Measurements from ENCODE around the gene APP. TPM values are rescaled to one million over a fixed set of nuclear protein-coding genes. Genes with fewer than 3 reads are reported as not detected.

The APP gene
- total RNA-seq, 1 experiment from 2014 or later = 472 TPM

DNA sequence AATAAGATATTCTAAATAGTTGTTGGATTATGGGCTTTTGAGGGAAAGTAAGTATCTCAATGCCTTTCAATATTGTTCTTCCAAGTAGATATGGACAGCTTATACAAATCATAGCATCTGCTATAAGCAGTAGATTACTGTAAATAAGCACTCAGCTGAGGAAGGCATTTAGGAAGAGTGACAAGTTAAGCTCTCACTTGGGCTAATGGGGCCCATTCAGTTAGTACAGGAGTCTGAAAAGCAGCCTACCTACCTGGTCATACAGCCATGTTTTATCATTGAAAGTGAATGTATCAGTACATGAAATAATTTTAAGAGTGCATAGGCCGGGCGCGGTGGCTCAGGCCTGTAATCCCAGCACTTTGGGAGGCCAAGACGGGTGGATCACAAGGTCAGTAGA is 73.1 kb downstream of the APP start:
- peaks cover 10% of the 10 kb centered on the region for H3K36me3 Mint-ChIP-seq (ENCODE audit: insufficient read depth, unreplicated experiment)
- no peaks in the 10 kb centered on the region for H3K9me3 Mint-ChIP-seq (ENCODE audit: unreplicated experiment)
- intact Hi-C loops (cut with micrococcal nuclease) = no loop called here
- no peak overlapping the region for H3K27ac Mint-ChIP-seq (ENCODE audit: low read depth, unreplicated experiment)
- no peak overlapping the region for H3K4me3 Mint-ChIP-seq (ENCODE audit: unreplicated experiment)
- DNase-seq (ENCODE audit: unreplicated experiment) = no peak
- TF ChIP-seq, protein P1, sequence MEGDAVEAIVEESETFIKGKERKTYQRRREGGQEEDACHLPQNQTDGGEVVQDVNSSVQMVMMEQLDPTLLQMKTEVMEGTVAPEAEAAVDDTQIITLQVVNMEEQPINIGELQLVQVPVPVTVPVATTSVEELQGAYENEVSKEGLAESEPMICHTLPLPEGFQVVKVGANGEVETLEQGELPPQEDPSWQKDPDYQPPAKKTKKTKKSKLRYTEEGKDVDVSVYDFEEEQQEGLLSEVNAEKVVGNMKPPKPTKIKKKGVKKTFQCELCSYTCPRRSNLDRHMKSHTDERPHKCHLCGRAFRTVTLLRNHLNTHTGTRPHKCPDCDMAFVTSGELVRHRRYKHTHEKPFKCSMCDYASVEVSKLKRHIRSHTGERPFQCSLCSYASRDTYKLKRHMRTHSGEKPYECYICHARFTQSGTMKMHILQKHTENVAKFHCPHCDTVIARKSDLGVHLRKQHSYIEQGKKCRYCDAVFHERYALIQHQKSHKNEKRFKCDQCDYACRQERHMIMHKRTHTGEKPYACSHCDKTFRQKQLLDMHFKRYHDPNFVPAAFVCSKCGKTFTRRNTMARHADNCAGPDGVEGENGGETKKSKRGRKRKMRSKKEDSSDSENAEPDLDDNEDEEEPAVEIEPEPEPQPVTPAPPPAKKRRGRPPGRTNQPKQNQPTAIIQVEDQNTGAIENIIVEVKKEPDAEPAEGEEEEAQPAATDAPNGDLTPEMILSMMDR (IDR thresholded peaks at IDR 0.05; ENCODE audit: unreplicated experiment) = no peak
- POLR2A ChIA-PET = interaction anchor here (0.5 to 4.0 kb wide), 3 partner anchors 22 to 76 kb away, joined by 3 to 32 read pairs (median 3); no protein-coding TSS in a partner anchor
- no peaks in the 10 kb centered on the region for H3K27me3 Mint-ChIP-seq (ENCODE audit: insufficient read depth, unreplicated experiment)
- no TSS peak for BruUV-seq (replicated peaks)
- CTCF ChIA-PET = interaction anchor here (0.6 to 1.0 kb wide), 3 partner anchors 13 to 215 kb away, joined by 3 to 4 read pairs (median 4); no protein-coding TSS in a partner anchor
- peaks cover 24% of the 10 kb centered on the region for H3K4me1 Mint-ChIP-seq (ENCODE audit: insufficient read depth, unreplicated experiment)

DNA sequence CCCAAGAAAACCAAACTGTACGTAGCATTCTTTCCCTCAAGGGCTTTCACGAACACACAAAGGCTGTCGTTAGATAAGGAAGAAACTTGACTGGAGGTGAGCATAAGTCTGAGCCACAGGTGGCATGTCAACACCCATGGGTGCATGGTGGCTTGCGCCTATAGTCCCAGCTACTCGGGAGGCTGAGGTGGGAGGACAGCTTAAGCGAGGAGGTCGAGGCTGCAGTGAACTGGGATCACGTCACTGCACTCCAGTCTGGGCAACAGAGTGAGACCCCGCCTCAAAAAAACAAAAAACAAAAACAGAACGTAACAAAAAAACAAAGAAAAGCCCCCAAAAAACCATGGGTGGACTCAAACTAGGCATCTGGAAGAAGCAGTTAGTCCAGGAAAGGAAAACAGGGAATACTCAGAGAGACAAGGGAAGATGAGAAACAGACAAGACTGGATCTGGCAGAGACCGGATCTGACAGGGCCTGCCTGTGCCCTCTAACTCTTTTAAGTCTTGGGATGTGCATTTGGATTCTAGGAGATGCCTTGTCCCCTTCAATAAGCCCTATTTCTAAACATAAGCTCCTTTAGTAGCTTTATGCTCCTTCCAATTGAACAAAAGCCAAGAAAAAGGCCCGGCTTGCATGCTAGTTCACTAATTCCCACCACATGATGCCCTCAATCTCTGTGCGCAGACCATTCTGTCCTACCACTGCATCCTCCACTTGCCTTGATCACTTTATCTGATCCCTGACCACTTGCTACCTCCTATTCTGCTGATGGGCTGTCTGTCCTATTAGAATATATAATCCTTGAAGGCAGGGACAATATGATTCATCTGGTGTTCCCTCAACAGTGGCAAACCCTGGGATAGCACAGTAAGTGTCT is 73.8 kb downstream of the APP start:
- H3K4me3 Mint-ChIP-seq (ENCODE audit: unreplicated experiment) = no peak overlapping the region
- no peaks in the 10 kb centered on the region for H3K27me3 Mint-ChIP-seq (ENCODE audit: insufficient read depth, unreplicated experiment)
- no peak for DNase-seq (ENCODE audit: unreplicated experiment)
- BruUV-seq (replicated peaks) = no TSS peak
- CTCF ChIA-PET = interaction anchor here (0.6 to 1.1 kb wide), 4 partner anchors 11 to 214 kb away, joined by 3 to 4 read pairs (median 4); no protein-coding TSS in a partner anchor
- peaks cover 24% of the 10 kb centered on the region for H3K4me1 Mint-ChIP-seq (ENCODE audit: insufficient read depth, unreplicated experiment)
- no peak overlapping the region for H3K27ac Mint-ChIP-seq (ENCODE audit: low read depth, unreplicated experiment)
- H3K36me3 Mint-ChIP-seq (ENCODE audit: insufficient read depth, unreplicated experiment) = peaks cover 10% of the 10 kb centered on the region
- TF ChIP-seq, protein P1 (IDR thresholded peaks at IDR 0.05; ENCODE audit: unreplicated experiment) = no peak
- no peaks in the 10 kb centered on the region for H3K9me3 Mint-ChIP-seq (ENCODE audit: unreplicated experiment)
- intact Hi-C loops (cut with micrococcal nuclease) = no loop called here
- POLR2A ChIA-PET = interaction anchor here (0.6 to 4.0 kb wide), 2 partner anchors 72 to 212 kb away, joined by 3 to 32 read pairs; no protein-coding TSS in a partner anchor

- BruUV-seq (replicated peaks) = no TSS peak
- peak; percentile 62 for DNase-seq (ENCODE audit: unreplicated experiment)
- intact Hi-C loops (cut with micrococcal nuclease) = no loop called here
- Mint-ChIP-seq H3K4me3 (ENCODE audit: unreplicated experiment) (no peak overlapping the region), H3K27ac (ENCODE audit: low read depth, unreplicated experiment) (peak overlapping the region; percentile 49), H3K4me1 (ENCODE audit: insufficient read depth, unreplicated experiment) (peaks cover 24% of the 10 kb centered on the region), H3K9me3 (ENCODE audit: unreplicated experiment) (no peaks in the 10 kb centered on the region), H3K27me3 (ENCODE audit: insufficient read depth, unreplicated experiment) (no peaks in the 10 kb centered on the region), H3K36me3 (ENCODE audit: insufficient read depth, unreplicated experiment) (peaks cover 11% of the 10 kb centered on the region)
- CTCF ChIA-PET = interaction anchor here (1.7 kb wide), 1 partner anchor 76 kb away, joined by 3 read pairs; no protein-coding TSS in a partner anchor
- TF ChIP-seq, protein P1 (IDR thresholded peaks at IDR 0.05; ENCODE audit: unreplicated experiment) = no peak
- POLR2A ChIA-PET = interaction anchor here (0.6 to 1.0 kb wide), 4 partner anchors 12 to 732 kb away, joined by 3 to 5 read pairs (median 4); no protein-coding TSS in a partner anchor
These were observed 75.4 kb downstream of the APP start for GRCh38 chr21:26095131-26095530.

DNA sequence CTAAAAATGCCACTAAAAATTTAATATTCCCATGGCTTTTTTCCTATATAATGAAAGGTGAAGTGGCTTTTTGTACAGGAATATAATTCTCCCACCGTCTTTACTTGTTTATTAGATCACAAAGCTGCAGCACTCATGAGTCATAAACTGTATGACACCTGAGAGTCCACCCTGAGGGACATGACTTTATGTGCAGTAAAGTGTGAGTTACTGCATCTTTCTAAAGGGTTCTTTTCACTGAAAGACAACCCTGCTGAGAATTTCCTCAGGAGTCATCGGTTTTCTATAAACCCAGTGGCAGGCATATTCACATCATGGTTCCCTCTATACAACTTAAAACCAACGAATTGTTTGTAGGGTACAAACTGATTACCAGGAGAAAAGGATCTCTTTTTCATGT is 77.4 kb downstream of the APP start:
- POLR2A ChIA-PET = interaction anchor here (1.0 kb wide), 1 partner anchor 38 kb away, joined by 4 read pairs; no protein-coding TSS in a partner anchor
- Mint-ChIP-seq H3K4me1 (ENCODE audit: insufficient read depth, unreplicated experiment) (peaks cover 23% of the 10 kb centered on the region), H3K9me3 (ENCODE audit: unreplicated experiment) (no peaks in the 10 kb centered on the region), H3K27ac (ENCODE audit: low read depth, unreplicated experiment) (peak overlapping the region; percentile 2), H3K27me3 (ENCODE audit: insufficient read depth, unreplicated experiment) (no peaks in the 10 kb centered on the region), H3K36me3 (ENCODE audit: insufficient read depth, unreplicated experiment) (peaks cover 31% of the 10 kb centered on the region), H3K4me3 (ENCODE audit: unreplicated experiment) (no peak overlapping the region)
- intact Hi-C loops (cut with micrococcal nuclease) = no loop called here
- peak; percentile 58 for DNase-seq (ENCODE audit: unreplicated experiment)
- BruUV-seq (replicated peaks) = no TSS peak
- CTCF ChIA-PET = interaction anchor here (0.8 to 1.7 kb wide), 2 partner anchors 68 to 78 kb away, joined by 3 read pairs; no protein-coding TSS in a partner anchor
- TF ChIP-seq, protein P1 (IDR thresholded peaks at IDR 0.05; ENCODE audit: unreplicated experiment) = no peak
